HepG2 (cell line): ENCODE data around the gene PRKCG. TPM values are rescaled to one million over a fixed set of nuclear protein-coding genes. Genes with fewer than 3 reads are reported as not detected.

Source experiments
- AKAP8 ChIP-seq: sonication (generic); formaldehyde crosslinking; IDR thresholded peaks from 2 replicates; pipeline ENCODE4 v1.5.1; 2020; ENCODE audit warnings: mild to moderate bottlenecking, missing genetic modification reagents
- ARID2 ChIP-seq: sonication (generic); formaldehyde crosslinking; IDR thresholded peaks from 2 replicates; pipeline ENCODE4 v1.8.1; 2022; ENCODE audit warnings: mild to moderate bottlenecking, missing genetic modification reagents, borderline replicate concordance
- BCLAF1 ChIP-seq: fragments of 450-650 bp; IDR thresholded peaks from 2 replicates; pipeline ENCODE4 v1.6.1; 2017; ENCODE audit warnings: mild to moderate bottlenecking
- GPBP1L1 ChIP-seq: sonication (generic); formaldehyde crosslinking; IDR thresholded peaks from 2 replicates; pipeline ENCODE4 v1.5.0; 2020; ENCODE audit warnings: mild to moderate bottlenecking, missing genetic modification reagents
- HNRNPLL ChIP-seq: fragments of 200-400 bp; formaldehyde crosslinking; IDR thresholded peaks from 2 replicates; pipeline ENCODE4 v1.6.1; 2017; ENCODE audit warnings: mild to moderate bottlenecking, low read depth, low read length; ENCODE audit not compliant: poor library complexity, severe bottlenecking
- MYNN ChIP-seq: sonication (generic); formaldehyde crosslinking; IDR thresholded peaks from 2 replicates; pipeline ENCODE4 v1.4.0; 2020; ENCODE audit warnings: mild to moderate bottlenecking, low read depth, missing genetic modification reagents
- NFE2 ChIP-seq: sonication (generic); formaldehyde crosslinking; IDR thresholded peaks from 2 replicates; pipeline ENCODE4 v1.4.0; 2020; ENCODE audit warnings: missing genetic modification reagents
- NFIC ChIP-seq: IDR thresholded peaks from 2 replicates; pipeline ENCODE4 v1.6.1; 2012; ENCODE audit warnings: mild to moderate bottlenecking, low read length, inconsistent platforms
- NR2F2 ChIP-seq: IDR thresholded peaks from 2 replicates; pipeline ENCODE4 v1.6.1; 2012; ENCODE audit warnings: low read depth, inconsistent platforms, borderline replicate concordance
- SATB2 ChIP-seq: sonication (generic); formaldehyde crosslinking; IDR thresholded peaks from 2 replicates; pipeline ENCODE4 v1.5.0; 2020; ENCODE audit warnings: missing genetic modification reagents
- SNAPC2 ChIP-seq: sonication (generic); formaldehyde crosslinking; IDR thresholded peaks from 2 replicates; pipeline ENCODE4 v1.8.1; 2022; ENCODE audit warnings: mild to moderate bottlenecking, missing genetic modification reagents
- SOX6 ChIP-seq, 2 experiments: fragments of 450-650 bp in 1 of 2; sonication (generic) in 1 of 2; formaldehyde crosslinking in 1 of 2; IDR thresholded peaks; 2 replicates each; pipeline versions ENCODE4 v1.4.0 to v1.6.1; 2017 to 2020; ENCODE audit warnings: antibody characterized with exemption in 1 of 2, mild to moderate bottlenecking in 1 of 2, missing genetic modification reagents in 1 of 2
- SP1 ChIP-seq, 2 experiments: fragments of 450-650 bp in 1 of 2; sonication (generic) in 1 of 2; formaldehyde crosslinking in 1 of 2; IDR thresholded peaks; 2 replicates each; pipeline versions ENCODE4 v1.4.0 to v1.6.1; 2016 to 2020; ENCODE audit warnings: missing genetic modification reagents in 1 of 2
- SRY ChIP-seq: sonication (generic); formaldehyde crosslinking; IDR thresholded peaks from 2 replicates; pipeline ENCODE4 v1.8.0; 2022; ENCODE audit warnings: mild to moderate bottlenecking, missing genetic modification reagents
- ZNF121 ChIP-seq: sonication (generic); formaldehyde crosslinking; IDR thresholded peaks from 2 replicates; pipeline ENCODE4 v1.5.0; 2020; ENCODE audit warnings: mild to moderate bottlenecking, missing genetic modification reagents
- ZNF260 ChIP-seq: sonication (generic); formaldehyde crosslinking; IDR thresholded peaks from 2 replicates; pipeline ENCODE4 v1.4.0; 2020; ENCODE audit warnings: missing genetic modification reagents, low read depth, mild to moderate bottlenecking, borderline replicate concordance
- ZNF446 ChIP-seq: sonication (generic); formaldehyde crosslinking; IDR thresholded peaks from 2 replicates; pipeline ENCODE4 v1.5.0; 2020; ENCODE audit warnings: mild to moderate bottlenecking, missing genetic modification reagents
- ZNF879 ChIP-seq: sonication (generic); formaldehyde crosslinking; IDR thresholded peaks from 2 replicates; pipeline ENCODE4 v1.8.1; 2023; ENCODE audit warnings: missing genetic modification reagents
- polyA plus RNA-seq, 8 experiments: library from polyadenylated mRNA; depleted of rRNA in 3 of 8; stranded (reverse) in 7 of 8; unstranded in 1 of 8; fragments of >200 nt; fragmentation: Illumina TruSeq in 4 of 8; extraction: Trizol in 4 of 8; gene quantifications; 2 replicates each; pipeline versions ENCODE4 v1.2.1 to v1.2.3, GENCODE V29; 2011 to 2016; ENCODE audit warnings: low read depth in 4 of 8, missing spikeins in 1 of 8, mixed read lengths in 1 of 8; ENCODE audit not compliant: insufficient read depth in 1 of 8
- total RNA-seq, 5 experiments: library from RNA; depleted of rRNA; stranded (reverse); fragments of >200 nt; fragmentation: Illumina TruSeq; extraction: Trizol; gene quantifications; 2 replicates each; pipeline ENCODE4 v1.2.3, GENCODE V29; 2016; ENCODE audit warnings: low read depth in 1 of 5
- TF ChIP-seq, protein P1 (sequence below): sonication (generic); formaldehyde crosslinking; IDR thresholded peaks from 2 replicates; pipeline ENCODE4 v1.5.0; 2020; ENCODE audit warnings: missing genetic modification reagents
- TF ChIP-seq, protein P2 (sequence below): sonication (generic); formaldehyde crosslinking; IDR thresholded peaks from 2 replicates; pipeline ENCODE4 v1.9.0; 2021; ENCODE audit warnings: missing genetic modification reagents, borderline replicate concordance
- TF ChIP-seq, protein P3 (sequence below): sonication (generic); formaldehyde crosslinking; IDR thresholded peaks from 2 replicates; pipeline ENCODE4 v1.4.0; 2020; ENCODE audit warnings: missing genetic modification reagents

PRKCG gene
- total and polyA plus RNA-seq, 2 of the 13 experiments (the other 11 are each of a cell fraction or from before 2014, with no cell fraction given) = 0.02 to 0.03 TPM

- TF ChIP-seq, protein P1, sequence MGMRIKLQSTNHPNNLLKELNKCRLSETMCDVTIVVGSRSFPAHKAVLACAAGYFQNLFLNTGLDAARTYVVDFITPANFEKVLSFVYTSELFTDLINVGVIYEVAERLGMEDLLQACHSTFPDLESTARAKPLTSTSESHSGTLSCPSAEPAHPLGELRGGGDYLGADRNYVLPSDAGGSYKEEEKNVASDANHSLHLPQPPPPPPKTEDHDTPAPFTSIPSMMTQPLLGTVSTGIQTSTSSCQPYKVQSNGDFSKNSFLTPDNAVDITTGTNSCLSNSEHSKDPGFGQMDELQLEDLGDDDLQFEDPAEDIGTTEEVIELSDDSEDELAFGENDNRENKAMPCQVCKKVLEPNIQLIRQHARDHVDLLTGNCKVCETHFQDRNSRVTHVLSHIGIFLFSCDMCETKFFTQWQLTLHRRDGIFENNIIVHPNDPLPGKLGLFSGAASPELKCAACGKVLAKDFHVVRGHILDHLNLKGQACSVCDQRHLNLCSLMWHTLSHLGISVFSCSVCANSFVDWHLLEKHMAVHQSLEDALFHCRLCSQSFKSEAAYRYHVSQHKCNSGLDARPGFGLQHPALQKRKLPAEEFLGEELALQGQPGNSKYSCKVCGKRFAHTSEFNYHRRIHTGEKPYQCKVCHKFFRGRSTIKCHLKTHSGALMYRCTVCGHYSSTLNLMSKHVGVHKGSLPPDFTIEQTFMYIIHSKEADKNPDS (CRISPR knock-in tag) = 0 out of 2 replicates have a peak, but pooled peaks have one; percentile 38
- peak; percentile 85 for TF ChIP-seq NFIC
- TF ChIP-seq, protein P2, sequence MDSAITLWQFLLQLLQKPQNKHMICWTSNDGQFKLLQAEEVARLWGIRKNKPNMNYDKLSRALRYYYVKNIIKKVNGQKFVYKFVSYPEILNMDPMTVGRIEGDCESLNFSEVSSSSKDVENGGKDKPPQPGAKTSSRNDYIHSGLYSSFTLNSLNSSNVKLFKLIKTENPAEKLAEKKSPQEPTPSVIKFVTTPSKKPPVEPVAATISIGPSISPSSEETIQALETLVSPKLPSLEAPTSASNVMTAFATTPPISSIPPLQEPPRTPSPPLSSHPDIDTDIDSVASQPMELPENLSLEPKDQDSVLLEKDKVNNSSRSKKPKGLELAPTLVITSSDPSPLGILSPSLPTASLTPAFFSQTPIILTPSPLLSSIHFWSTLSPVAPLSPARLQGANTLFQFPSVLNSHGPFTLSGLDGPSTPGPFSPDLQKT = no peak
- TF ChIP-seq, protein P3, sequence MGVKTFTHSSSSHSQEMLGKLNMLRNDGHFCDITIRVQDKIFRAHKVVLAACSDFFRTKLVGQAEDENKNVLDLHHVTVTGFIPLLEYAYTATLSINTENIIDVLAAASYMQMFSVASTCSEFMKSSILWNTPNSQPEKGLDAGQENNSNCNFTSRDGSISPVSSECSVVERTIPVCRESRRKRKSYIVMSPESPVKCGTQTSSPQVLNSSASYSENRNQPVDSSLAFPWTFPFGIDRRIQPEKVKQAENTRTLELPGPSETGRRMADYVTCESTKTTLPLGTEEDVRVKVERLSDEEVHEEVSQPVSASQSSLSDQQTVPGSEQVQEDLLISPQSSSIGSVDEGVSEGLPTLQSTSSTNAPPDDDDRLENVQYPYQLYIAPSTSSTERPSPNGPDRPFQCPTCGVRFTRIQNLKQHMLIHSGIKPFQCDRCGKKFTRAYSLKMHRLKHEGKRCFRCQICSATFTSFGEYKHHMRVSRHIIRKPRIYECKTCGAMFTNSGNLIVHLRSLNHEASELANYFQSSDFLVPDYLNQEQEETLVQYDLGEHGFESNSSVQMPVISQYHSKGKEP = no peak
- TF ChIP-seq ZNF879 (CRISPR knock-in tag) = no peak
- peak; percentile 98 for TF ChIP-seq SATB2
- TF ChIP-seq SP1 (IDR thresholded peaks at IDR 0.05) = no peak
- peak; percentile 35; the same call in 1 of the 2 replicates for TF ChIP-seq SP1 (CRISPR knock-in tag; IDR thresholded peaks at IDR 0.05)
- no peak for TF ChIP-seq HNRNPLL
- no peak for TF ChIP-seq ZNF260 (CRISPR knock-in tag)
- TF ChIP-seq SRY = no peak
- no peak for TF ChIP-seq NFE2 (CRISPR knock-in tag)
- TF ChIP-seq ZNF121 (CRISPR knock-in tag) = peak; percentile 60; the same call in 1 of the 2 replicates
- TF ChIP-seq NR2F2 = peak; percentile 97
- TF ChIP-seq ARID2 (CRISPR knock-in tag) = no peak
- TF ChIP-seq ZNF446 (CRISPR knock-in tag) = no peak
- TF ChIP-seq AKAP8 = no peak
- no peak for TF ChIP-seq MYNN (CRISPR knock-in tag)
- TF ChIP-seq GPBP1L1 = no peak
- TF ChIP-seq SOX6 (IDR thresholded peaks at IDR 0.05) = no peak
- peak; percentile 87 for TF ChIP-seq SOX6 (CRISPR knock-in tag; IDR thresholded peaks at IDR 0.05)
- no peak for TF ChIP-seq BCLAF1
- TF ChIP-seq SNAPC2 (CRISPR knock-in tag) = peak; percentile 78; the same call in 1 of the 2 replicates
These were observed 17.6 kb upstream of the PRKCG start (continued) for GRCh38 chr19:53864308-53864836.
